CD4-positive, alpha-beta T cell treated with Interleukin-6 at 100 ng/mL for 8 hours (primary cell): ENCODE measurements around the gene NKX1-1.
"Not testable (repeated sequence)": the region's sequence is repeated elsewhere in the genome, so short reads cannot be mapped to it uniquely, and the experiment has no call there.

Experiments
- DNase-seq: peaks from one replicate; pipeline ENCODE4 v3.0.0-alpha.2; 2020; ENCODE audit warnings: mixed read lengths, low spot score

NKX1-1 gene

GRCh38 chr4:1404573-1405253, 1.5 kb downstream of the NKX1-1 start:
- no peak for DNase-seq

GRCh38 chr4:1403591-1404572, 2.4 kb downstream of the NKX1-1 start:
- no peak for DNase-seq

GRCh38 chr4:1403177-1403583, 3.1 kb downstream of the NKX1-1 start:
- no peak for DNase-seq

- no peak for DNase-seq
Measured at GRCh38 chr4:1402516-1403091, 3.6 kb downstream of the NKX1-1 start.

- DNase-seq: no peak
Measured at GRCh38 chr4:1402021-1402515, 4.2 kb downstream of the NKX1-1 start.

GRCh38 chr4:1401409-1402020, 4.7 kb downstream of the NKX1-1 start:
- DNase-seq: no peak

GRCh38 chr4:1400831-1401408, 5.3 kb downstream of the NKX1-1 start:
- no peak for DNase-seq

GRCh38 chr4:1400191-1400805, 5.9 kb downstream of the NKX1-1 start:
- no peak for DNase-seq

GRCh38 chr4:1399508-1400190, 6.6 kb downstream of the NKX1-1 start:
- no peak for DNase-seq

- no peak for DNase-seq
Measured at GRCh38 chr4:1398681-1399507, 7.3 kb downstream of the NKX1-1 start.

GRCh38 chr4:1396806-1397455, 9.3 kb downstream of the NKX1-1 start:
- DNase-seq: no peak

- DNase-seq: no peak
Measured at GRCh38 chr4:1395941-1396805, 10.1 kb downstream of the NKX1-1 start.

GRCh38 chr4:1395389-1395820, 10.8 kb downstream of the NKX1-1 start:
- not testable (repeated sequence) for DNase-seq

- DNase-seq: not testable (repeated sequence)
Measured at GRCh38 chr4:1394554-1395388, 11.5 kb downstream of the NKX1-1 start.

- no peak for DNase-seq
Measured at GRCh38 chr4:1393866-1394265, 12.4 kb downstream of the NKX1-1 start.

- DNase-seq: not testable (repeated sequence)
Measured at GRCh38 chr4:1393363-1393762, 12.9 kb downstream of the NKX1-1 start.
